NK-92 (cell line): ENCODE data around the gene CHRNA9.

Source experiments
- DNase-seq: peaks from one replicate; lab custom pipeline; 2025; ENCODE audit not compliant: unreplicated experiment; lab: John Stamatoyannopoulos, UW

The CHRNA9 gene

GRCh38 chr4:40337051-40337450 is 1.9 kb downstream of the CHRNA9 start:
- DNase-seq: no peak

DNA sequence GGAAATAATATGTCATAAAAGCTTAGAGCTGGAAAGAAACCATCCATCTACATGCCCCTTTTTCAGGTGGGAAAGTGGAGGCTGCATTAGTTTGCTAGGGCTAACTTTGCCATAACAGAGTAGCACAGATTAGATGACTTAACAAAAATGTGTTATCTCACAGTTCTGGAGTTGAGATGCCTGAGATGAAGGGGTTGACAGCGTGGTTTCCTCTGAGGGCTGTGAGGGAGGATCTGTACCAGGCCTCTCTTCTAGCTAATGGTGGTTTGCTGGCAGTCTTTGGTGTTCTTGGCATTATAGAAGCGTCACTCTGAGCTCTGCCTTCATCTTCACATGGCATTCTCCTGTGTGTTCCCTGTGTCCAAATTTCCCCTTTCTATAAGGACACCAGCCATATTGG is 2.4 kb downstream of the CHRNA9 start:
- DNase-seq: no peak

- DNase-seq: no peak
Measured at GRCh38 chr4:40340030-40340429, 4.9 kb downstream of the CHRNA9 start.

DNA sequence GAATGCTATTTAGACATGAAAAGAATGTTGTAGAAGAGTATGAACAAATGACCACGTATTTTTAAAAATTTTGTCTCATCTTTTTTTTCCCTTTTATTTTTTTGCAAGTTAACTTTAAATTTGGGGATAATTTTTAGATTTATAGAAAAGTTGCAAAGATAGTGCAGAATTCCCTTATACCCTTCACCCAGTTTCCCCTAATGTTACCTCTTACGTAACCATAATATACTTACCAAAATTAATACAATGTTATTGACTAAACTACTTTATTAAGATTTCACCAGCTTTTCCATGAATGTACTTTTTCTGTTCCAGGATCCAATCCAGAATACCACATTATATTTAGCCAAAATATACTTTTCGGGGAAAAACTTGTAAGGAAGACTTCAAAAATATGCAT is 12.3 kb downstream of the CHRNA9 start:
- DNase-seq: no peak

DNA sequence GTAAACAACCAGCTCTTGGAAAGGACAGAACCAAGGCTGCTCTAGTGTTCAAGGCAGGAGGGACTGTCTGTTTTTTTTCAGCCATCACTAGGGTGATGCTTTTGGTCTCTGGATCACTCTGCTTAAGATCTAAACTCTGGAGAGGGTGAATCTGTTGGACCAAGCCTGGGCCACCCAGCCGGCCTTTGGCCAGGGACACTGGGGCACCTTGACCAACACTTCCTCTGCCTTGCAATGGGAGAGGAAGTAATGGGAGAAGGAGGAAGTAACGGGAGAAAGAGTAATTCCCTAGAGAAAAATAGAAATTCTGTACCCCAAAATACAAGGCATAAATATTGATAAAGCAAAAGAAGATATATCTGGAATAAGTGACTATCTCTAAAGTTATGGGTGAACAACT is 12.9 kb downstream of the CHRNA9 start:
- no peak for DNase-seq

GRCh38 chr4:40349561-40350198 is 14.5 kb downstream of the CHRNA9 start:
- no peak for DNase-seq

GRCh38 chr4:40350627-40351227 is 15.6 kb downstream of the CHRNA9 start:
- DNase-seq: no peak

GRCh38 chr4:40354158-40354557 is 19.0 kb downstream of the CHRNA9 start:
- no peak for DNase-seq

DNA sequence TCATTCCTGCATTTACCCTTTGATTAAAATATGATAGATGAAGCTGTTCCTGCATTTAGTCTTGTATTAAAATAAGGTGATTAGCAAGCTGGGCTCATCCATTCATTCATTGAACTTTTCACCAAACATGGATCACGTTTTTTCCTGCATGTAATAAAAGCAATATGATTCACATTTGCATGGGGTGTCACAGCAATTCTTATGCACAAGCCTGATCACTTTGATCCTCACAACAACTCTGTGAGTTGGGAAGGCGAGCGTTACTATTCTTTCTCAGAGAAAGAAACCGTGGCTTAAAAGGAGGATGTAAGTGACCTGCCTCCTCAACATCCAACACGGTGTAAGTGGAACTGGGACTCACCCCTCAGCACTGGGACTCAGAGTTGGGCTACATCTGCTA is 20.0 kb downstream of the CHRNA9 start:
- no peak for DNase-seq

DNA sequence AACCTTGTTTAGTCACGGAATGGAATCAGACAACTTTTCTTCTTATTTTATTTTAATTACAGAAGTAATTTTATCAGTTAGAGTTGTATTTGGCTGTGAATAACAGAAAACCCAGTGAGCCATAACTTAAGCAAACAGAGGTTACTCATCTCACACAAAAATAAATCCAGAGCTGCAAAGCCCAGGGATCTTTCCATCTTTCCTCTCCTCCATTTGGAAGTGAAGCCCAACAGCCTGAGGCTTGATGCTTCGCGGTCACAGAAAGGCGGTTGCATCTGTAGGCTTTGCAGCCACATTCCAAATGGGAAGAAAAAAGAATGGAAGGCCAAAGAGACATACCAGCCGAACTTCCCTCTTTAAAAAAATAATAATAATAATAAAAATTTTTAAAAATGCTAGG is 22.6 kb downstream of the CHRNA9 start:
- no peak for DNase-seq

- DNase-seq: no peak
Measured at GRCh38 chr4:40361338-40361737, 26.2 kb downstream of the CHRNA9 start.

- no peak for DNase-seq
Measured at GRCh38 chr4:40363382-40363920, 28.3 kb downstream of the CHRNA9 start.

GRCh38 chr4:40363945-40364344 is 28.8 kb downstream of the CHRNA9 start:
- DNase-seq: no peak

DNA sequence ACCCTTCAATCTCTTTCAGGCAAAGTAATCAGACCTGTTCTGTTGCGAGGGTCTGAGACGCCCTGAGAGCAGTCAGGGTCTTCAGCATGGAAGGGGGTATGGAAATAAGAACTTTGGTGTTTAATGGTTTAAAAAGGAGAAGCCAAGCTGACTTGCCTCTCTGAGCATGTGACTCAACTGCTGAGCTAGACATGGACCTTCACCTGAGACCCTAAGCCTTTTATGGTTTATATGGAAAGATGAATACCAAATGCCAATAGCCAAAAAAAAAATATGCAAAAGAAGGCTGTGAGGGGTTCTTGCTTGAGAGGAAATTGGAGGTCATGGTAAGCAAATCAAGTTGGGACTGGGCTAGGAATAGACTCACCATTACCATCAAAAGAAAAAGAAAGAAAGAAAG is 30.6 kb downstream of the CHRNA9 start:
- DNase-seq: no peak

DNA sequence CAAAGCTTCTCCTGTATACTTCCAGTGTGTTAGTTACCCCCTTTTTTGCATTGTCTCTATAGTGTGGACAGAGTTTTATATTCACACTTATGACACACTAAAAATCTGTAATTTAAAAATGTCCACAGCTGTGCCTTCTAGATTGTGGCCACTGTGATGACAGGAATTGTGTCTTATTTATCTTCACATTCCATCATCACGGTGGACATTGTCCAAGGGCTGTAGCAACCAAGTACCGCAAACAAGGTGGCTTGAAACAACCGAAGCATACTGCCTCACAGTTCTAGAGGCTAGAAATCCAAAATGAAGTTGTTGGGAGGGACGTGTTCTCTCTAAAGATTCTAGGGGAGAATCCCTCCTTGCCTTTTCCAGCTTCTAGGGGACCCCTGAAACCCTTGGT is 32.3 kb downstream of the CHRNA9 start:
- no peak for DNase-seq

DNA sequence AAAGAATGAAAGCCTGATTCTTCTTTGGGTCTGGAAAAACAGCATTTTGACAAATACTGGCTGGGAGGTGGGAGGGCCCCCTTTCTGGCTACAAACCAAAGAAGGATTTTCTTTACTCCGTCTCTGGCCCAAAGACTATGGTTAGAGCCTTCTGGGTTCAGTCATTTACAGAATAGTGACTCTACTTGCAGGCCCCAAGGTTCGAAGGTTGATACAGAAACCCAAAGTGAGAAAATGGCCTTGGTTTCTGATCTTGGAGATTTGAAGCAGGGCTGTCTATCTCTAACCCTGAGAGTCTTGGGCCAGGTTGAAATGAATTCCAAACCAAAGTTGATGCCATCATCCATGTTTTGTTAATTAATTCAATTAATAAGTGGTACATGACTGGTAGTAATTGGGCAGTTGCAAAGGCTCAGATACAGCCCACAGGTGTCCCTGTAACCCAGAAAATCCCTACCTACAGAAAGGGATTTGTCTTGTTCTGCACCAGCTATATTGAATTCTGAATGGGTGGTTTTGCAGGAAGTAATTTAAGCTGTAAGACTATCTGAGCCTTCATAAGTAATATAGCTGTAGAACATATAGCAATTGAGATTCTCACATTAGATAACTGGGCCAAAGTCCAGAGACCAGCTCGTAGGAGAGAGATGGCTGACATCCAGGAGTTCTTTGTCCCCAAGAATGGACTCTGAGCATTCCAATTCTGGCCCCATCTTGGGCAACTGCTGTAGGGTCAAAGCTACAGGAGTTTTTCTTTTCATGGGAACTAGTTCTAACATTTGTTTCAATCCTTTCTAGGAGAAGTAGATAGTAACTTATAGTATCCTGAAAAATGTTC is 34.5 kb downstream of the CHRNA9 start:
- no peak for DNase-seq

DNA sequence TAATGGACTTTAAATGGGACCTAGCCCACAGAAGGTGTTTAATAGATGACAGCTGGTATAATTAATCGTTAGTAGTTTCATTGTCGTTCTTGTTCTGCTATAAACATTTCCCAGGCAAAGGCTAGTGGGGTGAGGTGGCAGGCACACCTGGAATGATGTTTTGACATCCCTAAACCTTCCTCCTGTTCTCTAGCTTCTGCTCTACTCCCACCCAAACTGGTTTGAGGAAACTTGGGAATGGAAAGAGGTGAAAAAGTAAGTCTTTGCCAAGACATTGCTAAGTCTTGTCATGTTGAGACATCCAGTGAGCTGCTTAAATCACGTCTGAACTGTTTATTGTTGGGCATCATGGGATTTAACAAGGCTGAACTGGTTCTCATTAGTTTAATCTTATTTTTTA is 37.5 kb downstream of the CHRNA9 start:
- no peak for DNase-seq

DNA sequence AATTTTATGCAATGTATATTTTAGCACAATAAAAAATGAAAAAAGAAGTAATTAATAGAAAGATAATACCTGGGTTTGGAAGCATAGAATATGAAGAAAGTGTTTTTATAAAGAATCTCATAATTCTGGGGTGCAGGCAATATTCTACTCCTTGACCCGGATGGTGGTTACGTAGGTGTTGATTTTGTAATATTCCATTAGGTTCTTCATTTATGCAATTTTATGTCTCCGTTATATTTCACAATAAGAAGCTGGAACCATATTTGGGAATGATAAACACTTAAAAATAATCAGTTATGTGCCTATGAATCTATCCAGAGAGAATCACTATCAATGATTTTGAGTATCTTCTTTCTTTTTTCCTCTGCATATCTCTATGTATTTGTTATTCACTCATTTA is 38.5 kb downstream of the CHRNA9 start:
- no peak for DNase-seq

DNA sequence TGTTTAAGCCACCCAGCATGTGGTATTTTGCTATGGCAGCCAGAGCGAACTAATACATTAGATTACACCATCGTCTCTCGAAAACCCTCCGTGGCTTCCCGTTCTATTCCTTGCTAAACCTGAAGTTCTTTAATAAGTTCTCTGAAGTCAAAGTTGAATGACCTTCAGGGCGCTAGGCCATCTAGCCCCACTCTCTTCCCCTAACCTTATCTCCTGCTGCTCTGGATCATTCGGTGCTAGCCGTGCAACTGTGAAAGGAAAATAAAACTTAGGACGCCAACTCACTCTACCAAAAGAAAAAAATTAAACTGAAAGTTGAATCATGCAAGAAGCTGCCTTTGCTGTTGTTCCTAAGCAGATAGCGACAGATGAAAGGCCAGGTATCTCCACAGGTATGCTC is 40.0 kb downstream of the CHRNA9 start:
- no peak for DNase-seq

DNA sequence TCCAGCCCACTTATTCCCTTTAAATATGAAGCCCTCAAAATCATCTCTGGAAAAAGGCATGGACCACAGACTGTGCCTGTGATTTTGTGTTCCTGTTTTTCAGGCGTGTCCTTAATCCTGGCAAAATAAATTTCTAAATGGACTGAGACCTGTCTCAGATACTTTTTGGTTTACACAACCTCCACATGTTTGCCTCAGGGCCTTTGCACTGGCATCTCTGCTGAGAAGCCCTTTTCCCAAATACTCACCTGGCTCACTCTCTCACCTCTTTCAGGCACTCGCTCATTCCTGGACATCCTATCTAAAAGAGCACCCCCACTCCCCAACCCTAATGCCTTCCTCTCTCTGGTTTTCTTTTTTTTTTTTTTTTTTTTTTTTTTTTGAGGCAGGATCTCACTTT is 40.5 kb downstream of the CHRNA9 start:
- no peak for DNase-seq

DNA sequence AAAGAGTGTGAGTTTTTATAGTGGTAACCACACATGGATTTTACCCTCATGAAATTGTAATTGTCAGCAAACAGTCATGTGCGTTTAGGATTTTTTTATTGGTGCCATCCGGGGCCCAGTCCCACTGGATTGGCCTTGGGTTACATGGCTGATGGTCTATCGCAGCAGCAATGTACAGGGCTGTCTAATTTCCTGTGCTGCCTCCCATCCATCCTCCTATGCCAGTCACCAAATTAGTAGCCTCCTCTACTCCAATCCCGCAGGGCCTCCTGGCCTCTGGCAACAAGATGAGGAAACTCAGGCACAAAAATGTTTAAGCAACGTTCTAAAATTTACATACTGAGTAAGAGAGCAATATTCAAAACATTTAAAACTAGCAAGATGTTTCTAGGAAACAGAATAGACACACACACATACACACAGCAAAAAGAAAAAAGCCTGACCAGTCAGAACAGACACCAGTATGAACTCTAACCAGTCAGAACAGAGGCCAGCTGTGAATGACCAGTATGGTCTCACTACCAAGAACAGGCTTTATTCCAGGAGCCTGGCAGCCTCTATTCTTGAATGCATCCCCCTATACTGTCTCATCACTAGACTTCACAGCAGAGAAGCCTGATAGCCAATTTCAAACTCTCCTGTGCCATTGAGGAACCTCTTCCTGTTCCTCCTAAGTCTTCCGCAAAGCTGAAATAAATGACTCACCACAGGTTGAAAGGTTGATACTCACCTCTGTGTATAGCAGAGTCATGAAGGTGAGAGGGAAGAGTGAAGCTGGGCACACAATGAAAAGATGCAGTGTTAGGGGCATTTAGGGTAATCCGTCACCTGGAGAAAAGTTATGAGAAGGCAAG is 42.6 kb downstream of the CHRNA9 start:
- DNase-seq: no peak
